ENCODE results near the gene CENPA. TPM values are rescaled to one million over a fixed set of nuclear protein-coding genes. Genes with fewer than 3 reads are reported as not detected.

Gene CENPA
- 17.0 and 31.7 TPM in 2 replicates for total RNA-seq

DNA sequence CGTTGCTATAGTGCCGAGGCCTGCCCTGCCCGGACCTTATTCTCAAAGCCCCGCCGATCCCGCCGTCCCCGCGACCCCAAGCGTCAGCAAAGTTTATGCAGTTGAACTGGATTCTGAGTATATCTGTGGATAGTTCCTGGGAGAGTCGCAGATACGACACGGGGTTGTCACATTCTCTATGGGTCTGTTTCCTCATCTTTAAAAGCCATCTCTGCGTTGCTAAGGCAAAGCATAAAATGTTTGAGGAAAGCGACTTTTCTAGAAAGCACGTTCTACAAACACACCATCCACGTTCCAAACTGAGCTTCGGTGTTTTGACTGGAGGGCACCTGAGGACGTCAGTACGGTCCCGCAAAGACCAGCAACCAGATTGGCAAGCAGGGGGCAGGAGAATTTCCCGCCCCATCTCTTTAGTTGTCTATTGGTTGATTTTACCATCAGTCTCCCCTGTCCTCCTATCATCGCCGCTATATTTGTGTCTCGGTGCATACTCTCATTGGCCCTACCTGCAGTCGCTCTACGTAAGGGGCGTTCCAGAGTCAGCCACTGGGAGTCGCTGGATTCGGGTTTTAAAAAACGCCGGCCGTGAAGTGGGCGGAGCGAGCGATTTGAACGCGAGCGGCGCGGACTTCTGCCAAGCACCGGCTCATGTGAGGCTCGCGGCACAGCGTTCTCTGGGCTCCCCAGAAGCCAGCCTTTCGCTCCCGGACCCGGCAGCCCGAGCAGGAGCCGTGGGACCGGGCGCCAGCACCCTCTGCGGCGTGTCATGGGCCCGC lies at the start of gene CENPA:
Gene CENPA (plus strand): TSS at position 626 of the 776 bp plus-strand sequence. CDS start 141 bp downstream, at position 767.

DNA sequence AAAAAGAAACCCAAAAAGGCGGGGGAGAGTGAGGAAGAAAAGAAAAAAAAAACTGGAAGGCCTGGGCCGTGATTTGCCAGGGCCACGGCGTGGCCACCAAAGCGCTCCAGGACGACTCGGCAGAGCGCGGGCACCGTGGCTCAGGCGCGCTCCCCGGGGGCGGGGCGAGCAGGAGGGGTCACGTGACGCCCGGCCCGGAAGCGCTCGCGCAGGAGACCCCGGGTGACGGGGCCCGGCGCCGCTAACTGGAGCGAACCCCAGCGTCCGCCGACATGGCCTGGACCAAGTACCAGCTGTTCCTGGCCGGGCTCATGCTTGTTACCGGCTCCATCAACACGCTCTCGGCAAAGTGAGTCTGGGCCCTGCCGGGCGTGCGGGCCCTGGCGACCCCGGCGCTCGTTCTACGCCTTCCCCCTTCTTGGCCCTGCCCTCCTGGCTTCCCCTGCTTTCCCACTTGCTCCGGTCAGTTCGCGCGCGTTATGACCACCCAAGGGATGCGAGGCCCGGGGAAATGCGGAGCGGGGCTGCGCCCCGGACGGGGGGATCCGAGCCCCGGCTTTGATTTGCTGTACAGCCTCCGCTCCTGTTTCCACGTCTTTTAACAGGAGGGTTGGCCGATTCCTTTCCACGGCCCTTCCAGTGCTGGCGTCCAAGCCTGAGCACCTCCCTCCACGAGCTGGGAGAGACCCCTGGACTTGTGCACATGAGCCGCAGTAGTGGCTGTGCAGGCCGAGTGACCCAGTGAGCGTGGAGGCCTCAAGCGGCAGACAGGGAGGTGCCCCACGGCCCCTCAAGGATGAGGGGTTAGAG lies 21.6 kb upstream of the CENPA start, which contains the start of gene SLC35F6:
Gene SLC35F6 (plus strand): TSS at position 207 of the 810 bp plus-strand sequence. CDS start 66 bp downstream, at position 273.

Other genes with a start within 250 kb of the CENPA start
- not detected in 2 replicates for gene CIB4, start 144.7 kb upstream of the CENPA start, total RNA-seq
- gene KCNK3, start 93.3 kb upstream of the CENPA start, total RNA-seq = not detected in 2 replicates
- 38.2 and 57.1 TPM in 2 replicates for gene SLC35F6, start 21.8 kb upstream of the CENPA start, total RNA-seq
- gene DPYSL5, start 62.1 kb downstream of the CENPA start, total RNA-seq = not detected in 2 replicates
- 2.3 and 2.7 TPM in 2 replicates for gene MAPRE3, start 184.6 kb downstream of the CENPA start, total RNA-seq
- 50.4 and 57.4 TPM in 2 replicates for gene TMEM214, start 246.9 kb downstream of the CENPA start, total RNA-seq